Heart left ventricle (tissue), 13 donors: ENCODE data around the gene AFTPH.

Experiments
- CTCF ChIP-seq, 12 donors: fragments of 200-600 bp; sonication (generic) in 4 of 12; IDR thresholded peaks; one replicate each; pipeline versions ENCODE4 v1.5.0 to v1.8.0; 2018 to 2022; ENCODE audit warnings: antibody characterized with exemption in 12 of 12, mild to moderate bottlenecking in 5 of 12
- POLR2A ChIP-seq, 2 donors: fragments of 450-650 bp; IDR thresholded peaks; one replicate each; pipeline ENCODE4 v1.6.1; 2017; ENCODE audit warnings: antibody characterized with exemption in 2 of 2, mild to moderate bottlenecking in 2 of 2, moderate library complexity in 2 of 2
- donor health status: ischemic (EF 13 %, LVEDD 7.1; RV severe dilation, severe dysfunction).
- donor health status: DM: no; HTN: yes; CAD: no.
- donor health status: DM: no; HTN: no; CAD: no.
- donor health status: ischemic (EF 25% LVEDD 6.9; RV normal size, moderate dysfunction).
- donor health status: ischemic (EF 25% LVEDD 5.7; RV mildly dilated, moderate dysfunction).
- donor health status: ischemic (EF 35%, LVEDD 5.7; RV mildly dilated, moderate dysfunction).
- donor health status: nonischemic (EF 11% LVEDD 7.7; RV severe dilation, severe dysfunction).
- donor health status: DM: yes; HTN: yes; CAD: no.
- donor health status: PGD.
- donor health status: ischemic (EF 29% LVEDD 5.4; RV normal size, mild dysfunction).
- donor health status: nonischemic (EF 23%, LVEDD 6.1; RV moderate dilation, normal function).

- no peak for TF ChIP-seq CTCF (IDR thresholded peaks at IDR 0.05)
- TF ChIP-seq POLR2A (IDR thresholded peaks at IDR 0.05): no peak
Measured at GRCh38 chr2:64626146-64626809, 102.2 kb downstream of the AFTPH start.
